ENCODE data around the gene S100Z.

S100Z gene

DNA sequence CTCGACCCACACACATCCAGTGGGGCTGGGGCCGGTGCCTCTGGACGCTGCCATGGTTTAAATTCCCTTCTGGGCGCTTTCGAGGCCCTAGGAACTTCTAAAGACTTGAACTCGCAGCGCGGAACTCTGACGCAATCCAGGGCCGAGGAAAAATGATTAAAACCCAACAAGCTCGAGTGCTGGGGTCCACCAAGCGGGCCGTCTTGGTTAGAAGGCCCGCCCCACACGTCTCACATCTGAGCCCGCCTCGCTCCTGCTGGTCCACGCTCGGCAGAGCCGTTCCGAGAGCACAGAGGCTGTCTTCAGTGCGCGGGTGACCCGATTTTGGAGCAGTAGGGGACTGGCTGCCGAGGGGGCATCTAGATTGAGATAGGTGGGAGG, 104.6 kb downstream of the S100Z start:
- DNase-seq, result no peak

DNA sequence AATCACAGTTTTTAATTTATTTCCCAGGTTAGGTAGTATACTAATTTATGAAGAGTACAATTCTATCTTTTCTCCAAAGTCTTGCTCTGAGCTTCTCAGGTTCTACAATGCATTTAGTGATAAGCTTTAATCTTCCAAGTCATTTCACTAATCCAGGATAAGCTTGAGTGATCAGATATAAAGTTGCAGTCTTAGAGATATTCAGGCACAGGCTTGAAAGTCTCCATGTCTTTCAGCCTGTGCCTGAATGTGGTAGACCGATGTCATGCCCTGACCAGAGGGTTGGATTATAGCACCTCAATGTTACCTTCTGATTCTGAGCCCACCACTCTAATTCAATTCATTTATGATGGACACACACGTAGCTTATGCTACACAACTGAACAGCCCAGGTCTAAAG, 106.2 kb downstream of the S100Z start:
- DNase-seq, result no peak

DNA sequence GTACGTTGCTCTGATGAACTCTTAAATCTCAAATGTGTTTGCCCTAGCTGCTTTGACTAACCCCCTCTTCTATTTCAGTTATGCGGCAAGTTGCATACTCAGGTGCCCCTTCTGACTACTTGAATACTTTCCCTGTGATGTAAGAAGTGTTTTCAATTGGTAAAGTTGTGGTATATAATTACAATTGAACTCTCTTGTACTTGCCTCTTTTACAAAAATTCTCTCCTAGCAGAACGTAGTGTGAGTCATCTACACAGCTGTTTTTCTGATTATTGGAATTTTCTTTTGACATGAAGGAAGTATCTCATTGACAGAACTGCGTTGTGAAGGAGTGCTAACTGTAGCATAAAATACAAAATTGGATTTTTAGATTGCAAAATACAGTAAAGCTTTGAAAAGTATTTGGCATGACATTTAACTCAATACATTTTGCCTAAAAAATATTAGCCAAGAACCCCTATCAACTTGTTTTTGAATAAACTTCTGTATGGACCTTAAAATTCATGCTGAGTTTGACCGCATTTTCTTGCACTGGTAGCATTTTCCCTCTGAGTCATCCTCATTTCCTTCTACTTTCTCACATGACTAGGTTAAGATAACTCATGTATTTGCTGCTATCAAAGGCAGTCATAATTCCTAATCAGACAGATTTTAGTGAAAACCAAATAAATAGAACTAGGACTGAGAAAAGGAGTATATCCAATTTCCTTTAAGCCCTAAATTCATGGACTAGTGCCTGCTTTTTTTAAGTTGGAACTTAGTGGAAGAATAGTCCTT, 109.4 kb downstream of the S100Z start:
- no peak for DNase-seq

DNA sequence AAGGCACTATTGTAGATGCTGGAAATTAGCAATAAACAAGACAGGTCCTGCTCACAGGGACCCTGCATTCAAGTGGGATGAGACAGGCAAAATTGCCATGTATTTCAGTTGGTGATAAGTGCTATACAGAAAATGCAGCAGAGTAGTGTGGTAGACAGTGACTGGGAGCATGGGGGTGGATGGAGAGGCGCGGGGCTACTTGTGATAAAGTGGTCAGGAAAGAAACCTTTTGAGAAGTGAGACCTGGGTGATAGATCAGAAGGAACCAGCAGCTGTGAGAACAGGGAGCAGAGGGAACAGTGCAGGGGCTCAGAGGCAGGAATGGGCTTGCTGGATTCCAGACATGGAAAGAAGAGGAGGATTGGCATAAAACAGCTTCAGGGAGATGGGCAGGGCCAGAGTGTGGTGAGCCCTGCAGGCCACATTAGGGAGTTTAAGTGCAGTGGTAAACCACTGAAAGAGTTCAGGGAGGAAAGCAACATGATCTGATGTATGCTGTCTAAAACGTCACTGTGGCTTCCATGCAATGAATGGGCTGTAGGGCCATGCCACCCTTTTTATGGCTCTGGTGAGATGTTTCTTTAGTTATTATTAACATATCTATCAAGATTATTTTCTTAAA, 110.3 kb downstream of the S100Z start:
- DNase-seq, result no peak

DNA sequence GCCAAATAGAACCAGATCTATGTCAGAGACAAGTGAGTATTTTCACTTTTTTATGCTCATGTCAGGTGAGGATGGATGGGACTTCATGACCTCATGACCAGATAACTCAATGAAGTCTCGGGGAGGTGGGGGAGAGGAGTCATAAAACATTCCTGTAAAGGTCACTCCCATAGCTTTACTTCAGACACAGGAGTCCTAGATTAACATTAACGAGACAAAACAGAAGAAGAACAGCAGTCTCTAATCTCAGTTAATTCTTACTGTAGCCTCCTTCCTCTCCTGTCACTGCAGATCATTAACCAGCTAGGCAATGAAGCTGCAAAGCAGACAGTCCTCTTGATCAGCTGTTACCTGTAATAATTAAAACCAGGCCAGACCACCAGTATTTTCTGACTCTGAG, 114.2 kb downstream of the S100Z start:
- no peak for DNase-seq
